NT2/D1 (cell line): ENCODE measurements around the gene FN1.

Source experiments
- SUZ12 ChIP-seq: IDR thresholded peaks from 2 replicates; pipeline ENCODE4 v1.6.1; 2011; ENCODE audit not compliant: insufficient read length, insufficient read depth; ENCODE audit errors: extremely low read depth
- YY1 ChIP-seq: IDR thresholded peaks from 2 replicates; pipeline ENCODE4 v1.6.1; 2011; ENCODE audit not compliant: insufficient read length, insufficient read depth
- ZNF274 ChIP-seq: IDR thresholded peaks from 2 replicates; pipeline ENCODE4 v1.6.1; 2011; ENCODE audit warnings: mild to moderate bottlenecking, low read depth, low read length

DNA sequence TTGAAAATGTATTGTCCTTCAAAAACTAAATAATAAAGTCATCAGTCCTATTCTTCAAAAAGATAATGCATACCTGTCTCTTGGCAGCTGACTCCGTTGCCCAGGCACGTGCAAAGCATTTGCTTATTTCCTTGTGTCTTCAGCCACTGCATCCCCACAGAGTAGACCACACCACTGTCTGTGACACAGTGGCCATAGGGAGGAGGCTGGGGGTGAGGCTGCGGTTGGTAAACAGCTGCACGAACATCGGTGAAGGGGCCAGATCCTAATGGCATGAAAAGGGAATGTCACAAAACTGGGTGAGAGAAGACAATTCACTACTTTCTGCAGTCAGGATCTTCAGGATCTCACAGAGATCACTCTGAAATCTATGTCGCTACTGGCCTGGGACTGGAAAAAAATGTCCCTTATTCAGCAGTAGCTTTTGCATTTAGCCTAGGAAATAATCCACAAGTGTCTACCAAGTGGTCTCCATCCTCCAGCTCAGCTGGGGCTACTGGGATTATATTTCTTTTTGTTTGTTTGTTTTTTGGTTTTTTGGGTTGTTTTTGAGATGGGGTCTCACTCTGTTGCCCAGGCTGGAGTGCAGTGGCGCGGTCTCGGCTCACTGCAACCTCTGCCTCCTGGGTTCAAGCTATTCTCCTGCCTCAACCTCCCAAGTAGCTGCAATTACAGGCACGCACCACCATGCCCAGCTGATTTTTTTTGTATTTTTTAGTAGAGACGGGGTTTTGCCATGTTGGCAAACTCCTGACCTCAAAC, 10.7 kb downstream of the FN1 start:
- TF ChIP-seq YY1 (no peak), ZNF274 (no peak), SUZ12 (no peak)
